Mesodermal cell (in vitro differentiated cells): ENCODE data around the gene SLC6A11.

ENCODE experiments used
- H3K27ac ChIP-seq: 2 replicates; pipeline ENCODE4 v1.7.0; 2013; ENCODE audit warnings: mild to moderate bottlenecking, low read depth, low read length, moderate library complexity; ENCODE audit not compliant: severe bottlenecking
- H3K36me3 ChIP-seq: 2 replicates; pipeline ENCODE4 v1.7.1; 2013; ENCODE audit warnings: mild to moderate bottlenecking, low read length, moderate library complexity; ENCODE audit not compliant: control insufficient read depth, insufficient read depth
- H3K4me1 ChIP-seq: one replicate; pipeline ENCODE4 v1.7.1; 2013; ENCODE audit warnings: mild to moderate bottlenecking, low read length; ENCODE audit not compliant: insufficient read depth, control insufficient read depth, poor library complexity, severe bottlenecking
- H3K4me3 ChIP-seq: 2 replicates; pipeline ENCODE4 v1.7.0; 2013; ENCODE audit warnings: low read length, control low read depth, mild to moderate bottlenecking; ENCODE audit not compliant: insufficient read depth, poor library complexity, severe bottlenecking; ENCODE audit errors: extremely low read depth
- H3K9me3 ChIP-seq: 2 replicates; pipeline ENCODE4 v1.7.1; 2013; ENCODE audit warnings: mild to moderate bottlenecking, low read length, moderate library complexity; ENCODE audit not compliant: control insufficient read depth
- WGBS, 2 experiments: methylation state at CpG; one replicate each; pipeline ENCODE4 v1.1.5; 2013; ENCODE audit warnings: missing lambda C conversion rate in 2 of 2; ENCODE audit not compliant: insufficient coverage in 2 of 2; 5-methylcytosine and 5-hydroxymethylcytosine counted together

SLC6A11 gene

DNA sequence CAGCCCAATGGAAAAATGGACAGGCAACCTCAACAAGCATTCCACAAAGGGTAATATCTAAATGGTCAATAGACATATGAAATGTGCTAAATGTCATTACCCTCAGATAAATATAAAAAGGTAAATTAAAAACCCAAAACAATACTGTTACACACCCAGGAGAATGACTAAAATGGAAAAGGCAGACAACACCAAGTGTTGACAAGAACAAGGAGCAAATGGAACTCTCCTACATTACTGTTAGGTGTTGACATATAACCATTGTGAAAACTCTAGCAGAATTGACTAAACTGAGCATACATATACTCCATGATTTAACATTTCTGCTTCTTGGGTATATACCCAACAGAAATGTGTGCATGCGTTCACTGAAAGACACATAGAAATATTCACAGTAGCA is 25.3 kb upstream of the SLC6A11 start:
- no peaks in the 10 kb centered on the region for H3K4me1 ChIP-seq
- no peak overlapping the region for H3K4me3 ChIP-seq
- no peaks in the 10 kb centered on the region for H3K36me3 ChIP-seq
- 100% methylated on average over 1 of the region's 1 CpG for WGBS, 2 experiments
- H3K27ac ChIP-seq: no peak overlapping the region
- H3K9me3 ChIP-seq: no peaks in the 10 kb centered on the region

GRCh38 chr3:10792208-10792607 is 23.8 kb upstream of the SLC6A11 start:
- WGBS, 2 experiments: 60 to 81% methylated on average over 1 to 3 of the region's 4 CpGs
- no peaks in the 10 kb centered on the region for H3K9me3 ChIP-seq
- no peaks in the 10 kb centered on the region for H3K36me3 ChIP-seq
- H3K4me3 ChIP-seq: no peak overlapping the region
- H3K4me1 ChIP-seq: no peaks in the 10 kb centered on the region
- no peak overlapping the region for H3K27ac ChIP-seq

DNA sequence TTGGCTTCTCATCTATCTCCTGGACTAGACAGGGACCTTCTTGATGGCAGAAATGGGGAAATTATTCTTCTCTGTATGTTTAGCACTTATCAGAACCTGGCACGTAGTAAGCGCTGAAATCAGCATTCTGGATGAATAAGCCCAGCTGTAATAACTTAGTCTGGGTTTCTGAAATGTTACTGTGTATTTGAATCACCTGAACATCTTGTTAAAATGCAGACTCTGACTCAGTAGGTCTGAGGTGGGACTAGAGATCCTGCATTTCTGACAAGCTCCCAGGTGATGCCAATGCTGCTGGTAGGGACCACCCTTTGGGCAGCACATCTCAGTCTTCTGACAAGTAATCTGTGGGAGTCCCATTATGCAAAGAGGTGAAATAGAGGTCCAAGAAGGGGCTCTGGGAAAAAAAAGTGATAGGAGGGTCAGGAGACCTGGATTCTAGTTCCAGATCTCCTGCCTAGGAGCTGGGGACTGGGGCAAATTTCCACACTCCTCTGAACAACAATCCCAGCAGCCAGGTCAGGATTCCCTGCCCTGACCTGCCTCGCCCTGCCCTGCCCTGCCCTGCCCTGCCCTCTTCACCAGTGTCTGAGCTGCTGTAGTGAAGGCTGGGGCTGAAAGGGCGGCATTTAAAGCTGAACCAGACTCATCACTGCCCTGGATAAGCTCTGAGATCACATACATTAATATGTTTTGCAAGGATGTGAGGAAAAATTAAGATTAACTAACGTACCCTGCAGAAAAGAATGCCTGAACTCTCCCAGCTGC is 17.2 kb upstream of the SLC6A11 start:
- no peaks in the 10 kb centered on the region for H3K4me1 ChIP-seq
- no peak overlapping the region for H3K4me3 ChIP-seq
- WGBS, 2 experiments: 59 to 74% methylated on average over 2 to 3 of the region's 5 CpGs
- H3K27ac ChIP-seq: no peak overlapping the region
- no peaks in the 10 kb centered on the region for H3K36me3 ChIP-seq
- H3K9me3 ChIP-seq: no peaks in the 10 kb centered on the region

DNA sequence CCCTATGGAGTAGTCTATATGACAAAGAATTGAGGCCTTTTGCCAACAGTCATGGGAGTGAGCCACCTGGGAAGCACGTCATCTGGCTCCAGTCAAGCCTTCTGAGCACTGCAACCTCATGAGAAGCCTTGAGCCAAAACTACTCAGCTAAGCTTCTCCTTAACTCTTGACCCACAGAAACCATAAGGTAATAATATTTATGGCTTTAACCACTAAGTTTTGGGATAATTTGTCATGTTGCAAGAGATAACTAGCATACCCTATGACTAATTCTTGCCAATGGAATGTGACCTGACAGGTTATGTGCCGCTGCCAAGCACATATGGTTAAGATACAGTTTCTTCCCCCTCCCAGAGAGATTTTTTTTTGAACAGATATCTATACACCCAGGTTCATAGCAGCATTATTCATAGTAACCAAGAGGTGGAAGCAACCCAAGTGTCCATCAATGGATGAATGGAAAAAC is 11.8 kb upstream of the SLC6A11 start:
- Histone ChIP-seq H3K27ac (no peak overlapping the region), H3K4me3 (no peak overlapping the region), H3K36me3 (no peaks in the 10 kb centered on the region), H3K9me3 (no peaks in the 10 kb centered on the region), H3K4me1 (no peaks in the 10 kb centered on the region)
- WGBS, 2 experiments: 36% methylated on average over 1 of the region's 2 CpGs; no CpG with 5 or more reads in 1 of the 2 experiments

- H3K4me1 ChIP-seq: no peaks in the 10 kb centered on the region
- H3K27ac ChIP-seq: no peak overlapping the region
- 62 to 90% methylated on average over 2 to 4 of the region's 4 CpGs for WGBS, 2 experiments
- no peaks in the 10 kb centered on the region for H3K9me3 ChIP-seq
- H3K4me3 ChIP-seq: no peak overlapping the region
- H3K36me3 ChIP-seq: no peaks in the 10 kb centered on the region
Measured at GRCh38 chr3:10806006-10806405, 10.0 kb upstream of the SLC6A11 start.

GRCh38 chr3:10808130-10808735 is 7.8 kb upstream of the SLC6A11 start:
- no peaks in the 10 kb centered on the region for H3K36me3 ChIP-seq
- H3K9me3 ChIP-seq: no peaks in the 10 kb centered on the region
- WGBS, 2 experiments: 64 to 67% methylated on average over 1 of the region's 1 CpG

DNA sequence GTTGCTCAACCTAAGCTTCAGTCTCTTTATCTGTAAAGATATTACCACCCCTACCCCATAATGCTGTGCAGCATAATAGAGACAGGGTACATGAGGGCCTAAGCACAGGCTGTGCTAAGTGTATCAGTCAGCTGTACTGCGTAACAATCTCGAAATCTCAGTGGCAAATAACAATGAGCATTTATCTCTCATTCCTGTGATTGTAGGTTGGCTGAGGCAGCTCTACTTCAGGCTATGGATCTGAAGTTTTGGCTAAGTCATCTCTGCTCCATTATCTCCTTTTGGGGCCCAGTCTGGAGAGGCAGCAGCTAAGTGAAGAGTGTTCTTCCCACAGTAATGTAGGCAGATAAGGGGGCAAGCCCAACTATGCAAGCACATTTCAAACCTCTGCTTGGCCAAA is 7.1 kb upstream of the SLC6A11 start:
- Histone ChIP-seq H3K4me3 (no peak overlapping the region), H3K36me3 (no peaks in the 10 kb centered on the region), H3K4me1 (no peaks in the 10 kb centered on the region), H3K27ac (no peak overlapping the region), H3K9me3 (no peaks in the 10 kb centered on the region)
- WGBS, 2 experiments: 95% methylated on average over 2 of the region's 2 CpGs; no CpG with 5 or more reads in 1 of the 2 experiments

More at GRCh38 chr3:10808130-10808735, 7.8 kb upstream of the SLC6A11 start:
- no peaks in the 10 kb centered on the region for H3K4me1 ChIP-seq
- no peak overlapping the region for H3K27ac ChIP-seq
- H3K4me3 ChIP-seq: no peak overlapping the region

GRCh38 chr3:10810376-10810775 is 5.7 kb upstream of the SLC6A11 start:
- H3K27ac ChIP-seq: no peak overlapping the region
- WGBS, 2 experiments: 50 to 63% methylated on average over 1 to 2 of the region's 3 CpGs
- no peaks in the 10 kb centered on the region for H3K9me3 ChIP-seq
- no peaks in the 10 kb centered on the region for H3K4me1 ChIP-seq
- H3K36me3 ChIP-seq: no peaks in the 10 kb centered on the region
- no peak overlapping the region for H3K4me3 ChIP-seq

DNA sequence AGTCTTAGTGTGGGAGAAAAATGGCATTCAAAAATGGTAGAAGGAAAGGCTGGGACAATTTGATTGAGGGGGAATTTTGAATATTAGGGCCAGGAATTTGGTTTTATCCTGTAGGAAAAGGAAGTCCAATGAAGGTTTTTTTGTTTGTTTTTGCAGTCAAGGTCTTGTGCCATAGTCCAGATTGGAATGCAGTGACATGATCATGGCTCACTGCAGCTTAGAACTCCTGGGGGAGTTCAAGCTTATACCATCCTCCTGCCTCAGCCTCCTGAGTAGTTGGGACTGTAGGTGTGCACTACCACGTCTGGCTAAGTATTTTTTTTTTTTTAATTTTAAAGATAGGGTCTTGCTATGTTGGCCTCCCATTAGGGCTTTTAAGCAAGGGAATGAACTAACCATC is 2.6 kb upstream of the SLC6A11 start:
- H3K27ac ChIP-seq: no peak overlapping the region
- no peaks in the 10 kb centered on the region for H3K36me3 ChIP-seq
- WGBS, 2 experiments: no CpG with 5 or more reads among the region's 1 CpG
- no peaks in the 10 kb centered on the region for H3K4me1 ChIP-seq
- no peaks in the 10 kb centered on the region for H3K9me3 ChIP-seq
- no peak overlapping the region for H3K4me3 ChIP-seq

GRCh38 chr3:10814623-10815022 is 1.4 kb upstream of the SLC6A11 start:
- H3K27ac ChIP-seq: no peak overlapping the region

GRCh38 chr3:10815487-10815886 is 541 bp upstream of the SLC6A11 start:
- Histone ChIP-seq H3K4me3 (peak overlapping the region; percentile 30), H3K9me3 (no peaks in the 10 kb centered on the region), H3K36me3 (no peaks in the 10 kb centered on the region), H3K4me1 (no peaks in the 10 kb centered on the region), H3K27ac (no peak overlapping the region)
- WGBS, 2 experiments: 83 to 89% methylated on average over 8 to 10 of the region's 10 CpGs

More at GRCh38 chr3:10814623-10815022, 1.4 kb upstream of the SLC6A11 start:
- Histone ChIP-seq H3K4me3 (no peak overlapping the region), H3K9me3 (no peaks in the 10 kb centered on the region), H3K4me1 (no peaks in the 10 kb centered on the region), H3K36me3 (no peaks in the 10 kb centered on the region)
- 79 to 80% methylated on average over 3 to 7 of the region's 7 CpGs for WGBS, 2 experiments
